NCI-H526 (cell line): ENCODE results near the gene ZFAND3.

Experiments used
- DNase-seq, 2 experiments: peaks; one replicate each; lab custom pipeline; 2025; lab: John Stamatoyannopoulos, UW

ZFAND3 gene

GRCh38 chr6:38187325-38187724, 367.8 kb downstream of the ZFAND3 start:
- DNase-seq, result no peak

GRCh38 chr6:38187811-38188590, 368.5 kb downstream of the ZFAND3 start:
- DNase-seq, result peak in 1 of 2 experiments; percentile 20

DNA sequence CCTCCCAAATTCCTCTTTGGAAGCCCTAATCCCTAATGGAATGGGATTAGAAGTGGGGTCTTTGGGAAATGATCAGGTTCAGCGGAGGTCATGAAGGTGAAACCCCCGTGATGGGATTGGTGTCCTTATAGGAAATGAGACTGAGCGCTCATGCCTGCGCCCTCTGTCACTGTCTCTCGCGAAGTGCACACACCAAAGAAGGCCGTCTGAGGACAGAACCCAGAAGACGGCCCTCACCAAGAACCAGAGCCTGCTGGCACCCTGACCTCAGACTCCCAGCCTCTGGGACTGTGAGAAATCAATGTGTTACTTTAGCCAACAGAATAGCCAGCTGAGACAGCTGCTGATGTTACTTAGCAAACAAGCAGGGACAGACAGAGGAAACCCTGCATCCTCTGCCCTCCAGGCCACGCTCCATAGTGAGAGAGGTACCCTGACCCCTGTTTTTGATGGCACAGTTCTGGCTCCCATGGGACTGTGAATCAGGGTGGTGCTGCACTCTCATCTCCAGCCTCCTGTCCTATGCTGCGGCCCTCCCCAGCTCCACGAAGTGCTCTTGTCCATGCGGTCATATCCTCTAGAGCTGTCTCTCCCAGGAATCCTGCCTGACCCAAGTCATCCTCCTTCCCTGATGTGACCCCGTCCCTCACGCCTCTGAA, 369.3 kb downstream of the ZFAND3 start:
- no peak for DNase-seq

- DNase-seq, result no peak
Measured at GRCh38 chr6:38191418-38191817, 371.9 kb downstream of the ZFAND3 start.

DNA sequence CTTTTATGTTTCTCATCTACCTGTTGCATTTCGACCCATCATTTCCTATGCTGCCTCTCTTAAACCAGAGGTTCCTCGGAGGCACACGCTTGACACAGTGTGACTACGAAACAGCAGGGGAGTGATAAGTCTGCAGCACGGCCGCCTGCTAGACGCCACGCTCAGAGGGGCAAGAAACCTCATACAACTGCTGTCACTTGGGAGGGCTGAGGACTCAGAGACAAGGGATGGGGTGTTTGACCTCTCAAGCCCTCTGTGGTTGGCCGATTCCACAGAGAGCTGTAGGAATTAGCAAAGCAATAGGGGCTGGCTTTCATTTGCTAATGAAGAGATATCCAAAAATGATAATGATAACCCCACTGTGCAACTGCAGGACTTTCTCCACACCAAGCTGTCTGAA, 372.5 kb downstream of the ZFAND3 start:
- no peak for DNase-seq

DNA sequence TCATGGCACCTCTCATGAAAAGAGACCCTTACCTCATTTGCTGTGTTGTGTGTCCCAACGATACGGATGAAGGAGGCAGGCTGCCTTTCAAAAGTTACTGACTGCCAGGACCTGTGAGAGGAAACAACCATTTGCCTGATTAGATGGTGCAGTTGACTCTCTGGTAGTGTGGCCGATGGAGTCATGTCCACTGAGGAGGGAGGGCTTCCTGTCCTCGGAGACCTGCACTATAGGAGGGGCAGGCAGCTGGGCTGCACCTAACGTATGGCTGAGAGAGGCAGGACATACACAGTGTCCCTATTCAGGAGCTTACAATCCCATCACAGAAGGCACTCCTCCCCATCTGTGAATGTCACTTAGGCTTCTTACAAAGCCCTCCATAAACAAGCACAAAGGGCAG, 373.0 kb downstream of the ZFAND3 start:
- DNase-seq, result no peak

GRCh38 chr6:38193051-38193450, 373.5 kb downstream of the ZFAND3 start:
- DNase-seq, result no peak

DNA sequence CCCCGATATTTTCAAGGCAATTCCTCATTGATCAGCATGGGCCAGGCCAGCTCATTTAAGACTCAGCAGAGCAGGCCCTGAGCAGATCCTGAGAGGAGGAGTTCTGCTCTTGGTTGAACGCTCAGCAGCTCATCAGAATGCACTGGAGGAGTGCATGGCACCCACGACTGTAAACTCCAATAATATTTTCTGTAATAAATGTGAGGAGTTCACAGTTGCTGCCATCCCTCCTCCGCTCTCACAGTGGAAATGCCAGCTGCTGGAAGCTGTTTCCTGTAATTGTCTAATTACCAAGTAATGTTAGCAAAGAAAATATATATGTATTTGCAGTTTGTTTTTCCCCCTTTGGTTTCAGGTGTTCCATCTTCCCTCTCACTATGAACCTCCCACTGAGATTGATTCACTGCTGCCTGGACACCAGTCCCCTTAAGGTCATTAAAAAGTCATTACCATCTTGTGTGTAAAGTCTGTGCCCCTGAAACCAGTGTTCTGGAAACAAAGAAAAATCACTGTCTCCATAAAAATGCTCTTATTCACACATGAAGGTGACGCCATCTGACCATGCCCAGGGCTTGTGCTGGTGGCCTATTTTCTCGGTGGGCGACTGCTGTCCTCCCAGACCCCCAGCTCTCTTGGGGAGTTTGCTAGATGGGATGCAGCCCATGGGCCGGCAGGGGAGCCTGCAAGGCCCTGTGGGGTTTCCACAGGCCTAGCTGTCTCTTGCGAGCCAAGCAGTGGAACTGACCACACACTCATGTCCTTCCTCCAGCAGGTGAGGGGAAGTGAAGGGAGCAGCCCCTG, 374.2 kb downstream of the ZFAND3 start:
- DNase-seq, result no peak

DNA sequence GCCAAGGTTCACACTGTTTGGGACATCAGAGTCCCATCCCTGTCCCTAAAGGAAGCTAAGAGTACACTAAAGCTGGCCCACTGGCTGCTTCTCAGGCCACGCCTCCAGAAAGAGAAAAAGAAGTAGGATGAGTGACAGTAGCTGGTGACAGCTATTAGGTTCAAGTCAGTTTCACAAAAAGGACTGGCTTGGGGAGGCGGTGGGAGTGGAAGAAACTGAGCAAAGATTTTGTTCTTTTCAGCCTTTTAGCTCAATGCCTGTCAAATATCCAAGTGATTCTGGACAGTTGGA, 374.7 kb downstream of the ZFAND3 start:
- DNase-seq, result no peak

- no peak for DNase-seq
Measured at GRCh38 chr6:38194589-38194988, 375.1 kb downstream of the ZFAND3 start.

GRCh38 chr6:38195113-38195635, 375.6 kb downstream of the ZFAND3 start:
- DNase-seq, result no peak

GRCh38 chr6:38198219-38198618, 378.7 kb downstream of the ZFAND3 start:
- no peak for DNase-seq
